Peyer's patch (tissue), 4 donors: ENCODE results near the gene SAE1. TPM values are rescaled to one million over a fixed set of nuclear protein-coding genes. Genes with fewer than 3 reads are reported as not detected.
A peak's percentile ranks its signal among the peaks of the same experiment; 100 is the strongest.

Source experiments
- DNase-seq, 3 donors: peaks; one replicate each; pipeline ENCODE4 v3.0.0-alpha.2; 2017 to 2019
- H3K27ac ChIP-seq, 4 donors: fragments of 200-600 bp; sonication (generic); one replicate each; pipeline ENCODE4 v1.5.1; 2016 to 2019
- H3K27me3 ChIP-seq, 2 donors: fragments of 200-600 bp; sonication (generic); one replicate each; pipeline ENCODE4 v1.5.1; 2019
- H3K36me3 ChIP-seq, 3 donors: fragments of 200-600 bp; sonication (generic); one replicate each; pipeline ENCODE4 v1.5.1; 2016 to 2019
- H3K4me1 ChIP-seq, 4 donors: fragments of 200-600 bp; sonication (generic); one replicate each; pipeline ENCODE4 v1.5.1; 2016 to 2019
- H3K4me3 ChIP-seq, 4 donors: fragments of 200-600 bp; sonication (generic); 1 replicate in 3 of 4; 2 replicates in 1 of 4; pipeline ENCODE4 v1.5.1; 2016 to 2019; ENCODE audit warnings: mild to moderate bottlenecking in 1 of 4
- H3K9me3 ChIP-seq, 4 donors: fragments of 200-600 bp; sonication (generic); one replicate each; pipeline ENCODE4 v1.5.1; 2016 to 2019; ENCODE audit warnings: mild to moderate bottlenecking in 1 of 4
- CTCF ChIP-seq, 6 experiments: fragments of 450-650 bp in 4 of 6; fragments of 200-600 bp in 2 of 6; sonication (generic) in 1 of 6; IDR thresholded peaks; one replicate each; pipeline ENCODE4 v1.5.1; 2017 to 2019; ENCODE audit warnings: antibody characterized with exemption in 6 of 6, mild to moderate bottlenecking in 3 of 6, moderate library complexity in 1 of 6
- POLR2A ChIP-seq, 2 donors: fragments of 450-650 bp; IDR thresholded peaks; one replicate each; pipeline ENCODE4 v1.5.1; 2017; ENCODE audit warnings: antibody characterized with exemption in 2 of 2, mild to moderate bottlenecking in 2 of 2, moderate library complexity in 2 of 2
- total RNA-seq, 4 donors: library from RNA; depleted of rRNA; stranded (reverse); fragments of >200 nt; gene quantifications; one replicate each; pipeline ENCODE4 v1.1.0, GENCODE V29; 2016

The SAE1 gene
- total RNA-seq, 4 donors from 2014 or later = 35.9 to 73.4 (median 40.3) TPM

GRCh38 chr19:47230054-47230920, 99.7 kb downstream of the SAE1 start:
- Histone ChIP-seq H3K27me3 (no peaks in the 10 kb centered on the region), H3K36me3 (no peaks in the 10 kb centered on the region), H3K4me3 (peak overlapping the region; percentile 76 to 99 (median 90)), H3K4me1 (peaks cover 4 to 55% (median 32%) of the 10 kb centered on the region in 4 donors), H3K27ac (peak overlapping the region; percentile 97 to 100 (median 99)), H3K9me3 (no peaks in the 10 kb centered on the region)
- peak; percentile 77 to 89 (median 84) for DNase-seq
- TF ChIP-seq POLR2A (IDR thresholded peaks at IDR 0.05) (no peak), CTCF (IDR thresholded peaks at IDR 0.05) (peak; percentile 85 to 94 (median 90))

- Histone ChIP-seq H3K9me3 (no peaks in the 10 kb centered on the region), H3K4me1 (peaks cover 4 to 55% (median 29%) of the 10 kb centered on the region in 4 donors), H3K36me3 (no peaks in the 10 kb centered on the region), H3K4me3 (peak within 1 kb of the TSS; percentile 76 to 99 (median 90)), H3K27me3 (no peaks in the 10 kb centered on the region), H3K27ac (peak within 1 kb of the TSS; percentile 97 to 100 (median 99))
- no peak for DNase-seq
- TF ChIP-seq POLR2A (IDR thresholded peaks at IDR 0.05) (peak in 1 of 2 donors; percentile 21), CTCF (IDR thresholded peaks at IDR 0.05) (no peak)
These were observed 100.2 kb downstream of the SAE1 start, which contains the start of gene BBC3 for GRCh38 chr19:47230921-47231214. Gene BBC3, minus strand, starts transcription at chr19:47231199. Its CDS starts 2,768 bp downstream, at chr19:47228431.

- DNase-seq = peak; percentile 90 to 95 (median 93)
- Histone ChIP-seq H3K36me3 (no peaks in the 10 kb centered on the region), H3K27me3 (no peaks in the 10 kb centered on the region), H3K4me3 (peak overlapping the region; percentile 76 to 99 (median 90)), H3K27ac (peak overlapping the region; percentile 97 to 100 (median 99)), H3K9me3 (no peaks in the 10 kb centered on the region), H3K4me1 (peaks cover 3 to 55% (median 28%) of the 10 kb centered on the region in 4 donors)
- no peak for TF ChIP-seq CTCF (IDR thresholded peaks at IDR 0.05)
- TF ChIP-seq POLR2A (IDR thresholded peaks at IDR 0.05) = peak; percentile 43 to 68
These were observed 100.8 kb downstream of the SAE1 start for GRCh38 chr19:47231215-47232054.

- TF ChIP-seq POLR2A (IDR thresholded peaks at IDR 0.05) (peak; percentile 44 to 60), CTCF (IDR thresholded peaks at IDR 0.05) (no peak)
- peaks cover 0 to 43% (median 19%) of the 10 kb centered on the region in 4 donors for H3K4me1 ChIP-seq
- no peaks in the 10 kb centered on the region for H3K9me3 ChIP-seq
- no peaks in the 10 kb centered on the region for H3K27me3 ChIP-seq
- peak in 1 of 3 donors; percentile 63 for DNase-seq
- peak overlapping the region in 2 of 4 donors; percentile 76 to 96 for H3K4me3 ChIP-seq
- no peaks in the 10 kb centered on the region for H3K36me3 ChIP-seq
- H3K27ac ChIP-seq = peak overlapping the region; percentile 97 to 100 (median 99)
These were observed 102.0 kb downstream of the SAE1 start for GRCh38 chr19:47232422-47233211.
